H1 (cell line): ENCODE results near the gene PRPF18. TPM values are rescaled to one million over a fixed set of nuclear protein-coding genes. Genes with fewer than 3 reads are reported as not detected.

Experiments
- SP4 ChIP-seq: IDR thresholded peaks from 2 replicates; pipeline ENCODE4 v1.6.1; 2012; ENCODE audit warnings: low read length, inconsistent platforms
- polyA plus RNA-seq, 7 experiments: library from polyadenylated mRNA; depleted of rRNA in 3 of 7; stranded (reverse) in 5 of 7; unstranded in 2 of 7; fragments of >200 nt in 5 of 7; fragments of 200-250 nt in 2 of 7; gene quantifications; 1 replicate in 5 of 7; 2 replicates in 1 of 7; 4 replicates in 1 of 7; pipeline versions ENCODE4 v1.2.1 to v1.2.3, GENCODE V29; 2011 to 2013; ENCODE audit warnings: missing spikeins in 2 of 7, mixed read lengths in 2 of 7
- total RNA-seq: library from RNA; stranded (reverse); fragmentation: NEBNext Ultra II Directional; extraction: Animal tissue kit (Norgen Biotek cat#: 25700); gene quantifications from 2 replicates; pipeline ENCODE4 v1.2.1, GENCODE V29; 2021

Gene PRPF18
- total and polyA plus RNA-seq, 2 of the 8 experiments (the other 6 are each of a cell fraction or from before 2014, with no cell fraction given): 3.8 to 12.6 TPM

DNA sequence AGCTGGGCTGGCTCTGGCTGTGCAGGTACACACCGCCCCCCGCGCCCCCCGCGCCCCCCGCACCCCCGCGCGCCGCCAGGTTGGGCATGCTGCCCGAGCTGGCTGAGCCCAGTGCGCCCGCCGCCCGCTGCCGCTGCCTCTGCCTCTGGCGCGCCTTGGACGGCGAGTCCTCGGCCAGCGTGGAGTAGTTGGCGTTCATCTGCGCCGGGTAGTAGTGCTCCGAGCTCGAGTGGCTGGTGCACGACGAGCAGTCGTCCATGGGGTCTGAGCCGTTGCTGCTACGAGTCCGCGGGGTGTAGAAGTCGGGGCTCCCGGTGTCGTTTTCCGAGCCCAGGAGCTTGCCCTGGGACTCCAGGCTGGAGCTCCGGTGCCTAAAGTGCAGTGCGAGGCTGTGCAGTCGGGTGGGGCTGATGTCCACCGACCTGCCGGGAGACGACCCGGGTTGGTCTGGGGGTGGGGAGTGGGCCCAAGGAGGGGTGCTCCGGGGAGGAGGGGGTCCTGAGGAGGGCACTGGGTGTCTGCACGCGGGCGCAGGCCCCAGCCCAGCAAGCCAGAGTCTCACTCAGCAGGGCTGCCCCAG, 70.4 kb downstream of the PRPF18 start (continued):
- TF ChIP-seq SP4: no peak
- TF ChIP-seq, all 59 proteins: peak for 0
